ENCODE data around the gene ST6GALNAC4. TPM values are rescaled to one million over a fixed set of nuclear protein-coding genes. Genes with fewer than 3 reads are reported as not detected.
"Not testable (repeated sequence)": the region's sequence is repeated elsewhere in the genome, so short reads cannot be mapped to it uniquely, and the experiment has no call there.

Gene ST6GALNAC4
- total RNA-seq, 2 experiments from 2014 or later = 118 to 180 TPM

GRCh38 chr9:127884427-127884911, 32.4 kb downstream of the ST6GALNAC4 start:
- CTCF ChIA-PET (ENCODE audit: unreplicated experiment) = interaction anchor here (0.6 kb wide), 1 partner anchor 13 kb away, joined by 9 read pairs; no protein-coding TSS in a partner anchor
- no TSS peak for BruUV-seq (replicated peaks)
- intact Hi-C loops (cut with micrococcal nuclease; ENCODE audit: unreplicated experiment) = no loop called here
- Histone ChIP-seq H3K9me3 (ENCODE audit: low read length) (no peaks in the 10 kb centered on the region), H3K79me2 (ENCODE audit: insufficient read depth, low read depth, low read length) (no peaks in the 10 kb centered on the region), H3K27ac (ENCODE audit: low read depth, low read length, poor library complexity, severe bottlenecking) (no peak overlapping the region), H3K4me1 (ENCODE audit: insufficient read depth, low read length, poor library complexity, severe bottlenecking) (peaks cover 28% of the 10 kb centered on the region), H3K4me3 (ENCODE audit: low read depth, low read length, poor library complexity, severe bottlenecking) (no peak overlapping the region), H3K9me2 (ENCODE audit: insufficient read depth, low read length) (no peaks in the 10 kb centered on the region), H2AFZ (ENCODE audit: low read length) (no peak overlapping the region), H3K4me2 (ENCODE audit: low read length) (no peak overlapping the region), H4K20me1 (ENCODE audit: insufficient read depth, low read length) (no peaks in the 10 kb centered on the region), H3K36me3 (ENCODE audit: insufficient read depth, low read length) (peaks cover 41% of the 10 kb centered on the region)
- TF ChIP-seq EZH2phosphoT487 (IDR thresholded peaks at IDR 0.05; ENCODE audit: borderline replicate concordance, low read depth, low read length) = no peak
- TF ChIP-seq, protein P1, sequence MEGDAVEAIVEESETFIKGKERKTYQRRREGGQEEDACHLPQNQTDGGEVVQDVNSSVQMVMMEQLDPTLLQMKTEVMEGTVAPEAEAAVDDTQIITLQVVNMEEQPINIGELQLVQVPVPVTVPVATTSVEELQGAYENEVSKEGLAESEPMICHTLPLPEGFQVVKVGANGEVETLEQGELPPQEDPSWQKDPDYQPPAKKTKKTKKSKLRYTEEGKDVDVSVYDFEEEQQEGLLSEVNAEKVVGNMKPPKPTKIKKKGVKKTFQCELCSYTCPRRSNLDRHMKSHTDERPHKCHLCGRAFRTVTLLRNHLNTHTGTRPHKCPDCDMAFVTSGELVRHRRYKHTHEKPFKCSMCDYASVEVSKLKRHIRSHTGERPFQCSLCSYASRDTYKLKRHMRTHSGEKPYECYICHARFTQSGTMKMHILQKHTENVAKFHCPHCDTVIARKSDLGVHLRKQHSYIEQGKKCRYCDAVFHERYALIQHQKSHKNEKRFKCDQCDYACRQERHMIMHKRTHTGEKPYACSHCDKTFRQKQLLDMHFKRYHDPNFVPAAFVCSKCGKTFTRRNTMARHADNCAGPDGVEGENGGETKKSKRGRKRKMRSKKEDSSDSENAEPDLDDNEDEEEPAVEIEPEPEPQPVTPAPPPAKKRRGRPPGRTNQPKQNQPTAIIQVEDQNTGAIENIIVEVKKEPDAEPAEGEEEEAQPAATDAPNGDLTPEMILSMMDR (conservative IDR thresholded peaks at IDR 0.05; ENCODE audit: low read length) = no peak
- POLR2A ChIA-PET = interaction anchor here (1.1 kb wide), 1 partner anchor 10 kb away, joined by 3 read pairs; no protein-coding TSS in a partner anchor
- DNase-seq (ENCODE audit: low spot score) = no peak

GRCh38 chr9:127883959-127884358, 32.9 kb downstream of the ST6GALNAC4 start:
- Histone ChIP-seq H3K4me2 (ENCODE audit: low read length) (no peak overlapping the region), H3K9me2 (ENCODE audit: insufficient read depth, low read length) (no peaks in the 10 kb centered on the region), H3K4me1 (ENCODE audit: insufficient read depth, low read length, poor library complexity, severe bottlenecking) (peaks cover 33% of the 10 kb centered on the region), H4K20me1 (ENCODE audit: insufficient read depth, low read length) (no peaks in the 10 kb centered on the region), H3K79me2 (ENCODE audit: insufficient read depth, low read depth, low read length) (no peaks in the 10 kb centered on the region), H3K27ac (ENCODE audit: low read depth, low read length, poor library complexity, severe bottlenecking) (no peak overlapping the region), H2AFZ (ENCODE audit: low read length) (no peak overlapping the region), H3K9me3 (ENCODE audit: low read length) (no peaks in the 10 kb centered on the region), H3K4me3 (ENCODE audit: low read depth, low read length, poor library complexity, severe bottlenecking) (no peak overlapping the region), H3K36me3 (ENCODE audit: insufficient read depth, low read length) (peaks cover 39% of the 10 kb centered on the region)
- DNase-seq (ENCODE audit: low spot score) = no peak
- TF ChIP-seq EZH2phosphoT487 (IDR thresholded peaks at IDR 0.05; ENCODE audit: borderline replicate concordance, low read depth, low read length) = no peak
- TF ChIP-seq, protein P1 (conservative IDR thresholded peaks at IDR 0.05; ENCODE audit: low read length) = no peak
- ChIA-PET CTCF (ENCODE audit: unreplicated experiment) (no interaction called here), POLR2A (interaction anchor here (0.7 to 1.1 kb wide), 2 partner anchors 11 to 74 kb away, joined by 3 read pairs; no protein-coding TSS in a partner anchor)
- intact Hi-C loops (cut with micrococcal nuclease; ENCODE audit: unreplicated experiment) = no loop called here
- no TSS peak for BruUV-seq (replicated peaks)

- H3K27ac ChIP-seq (ENCODE audit: low read depth, low read length, poor library complexity, severe bottlenecking); H3K79me2 ChIP-seq (ENCODE audit: insufficient read depth, low read depth, low read length); H2AFZ ChIP-seq (ENCODE audit: low read length); H3K4me2 ChIP-seq (ENCODE audit: low read length); H3K9me2 ChIP-seq (ENCODE audit: insufficient read depth, low read length); BruUV-seq (replicated peaks); intact Hi-C loops (cut with micrococcal nuclease; ENCODE audit: unreplicated experiment); H3K9me3 ChIP-seq (ENCODE audit: low read length); DNase-seq (ENCODE audit: low spot score); H4K20me1 ChIP-seq (ENCODE audit: insufficient read depth, low read length); H3K4me3 ChIP-seq (ENCODE audit: low read depth, low read length, poor library complexity, severe bottlenecking): not testable (repeated sequence)
- ChIA-PET POLR2A (interaction anchor here (0.8 to 2.1 kb wide), 3 partner anchors 24 to 698 kb away, joined by 3 to 6 read pairs (median 3); partner anchors contain the start of gene ST6GALNAC4), CTCF (ENCODE audit: unreplicated experiment) (interaction anchor here (0.6 kb wide), 2 partner anchors 16 to 40 kb away, joined by 3 to 4 read pairs; no protein-coding TSS in a partner anchor)
- Histone ChIP-seq H3K36me3 (ENCODE audit: insufficient read depth, low read length) (peaks cover 21% of the 10 kb centered on the region), H3K4me1 (ENCODE audit: insufficient read depth, low read length, poor library complexity, severe bottlenecking) (peaks cover 38% of the 10 kb centered on the region)
These were observed 35.1 kb downstream of the ST6GALNAC4 start for GRCh38 chr9:127881715-127882114.

All from OCI-LY7 (cell line).